ENCODE measurements around the gene SULT2B1.

- no peak for TF ChIP-seq YY1 (IDR thresholded peaks at IDR 0.05; ENCODE audit: insufficient read depth, insufficient read length)
- no peak for TF ChIP-seq ZNF274 (IDR thresholded peaks at IDR 0.05; ENCODE audit: low read depth, low read length)
Measured at GRCh38 chr19:48530066-48530720, 21.8 kb upstream of the SULT2B1 start.
